B cell (primary cell): ENCODE measurements around the gene ZBTB32. TPM values are rescaled to one million over a fixed set of nuclear protein-coding genes. Genes with fewer than 3 reads are reported as not detected.

ENCODE experiments used
- ATAC-seq: fragments of 200-7000 bp; cut with Tn5 transposase; one replicate; pipeline ENCODE4 v1.10.0; 2021; ENCODE audit warnings: low read depth, mild to moderate bottlenecking, moderate number of reproducible peaks, moderate library complexity
- CTCF ChIA-PET: fragments of 350-600 bp; sonication (Branson Sonifier 250); formaldehyde crosslinking; loops from one replicate; lab custom pipeline; 2021; ENCODE audit warnings: antibody characterized with exemption, inconsistent platforms; lab: Charles Lee
- POLR2A ChIA-PET: fragments of 350-600 bp; sonication (Branson Sonifier 250); formaldehyde crosslinking; loops from one replicate; lab custom pipeline; 2021; ENCODE audit warnings: antibody characterized with exemption; lab: Charles Lee
- DNase-seq: peaks from one replicate; pipeline ENCODE4 v3.0.0; 2013
- H2AFZ ChIP-seq: 2 replicates; pipeline ENCODE4 v1.6.1; 2012; ENCODE audit warnings: mild to moderate bottlenecking, low read depth, low read length; ENCODE audit not compliant: insufficient read depth, poor library complexity, severe bottlenecking
- H3K27ac ChIP-seq, 2 donors: 1 replicate in 1 of 2; 2 replicates in 1 of 2; pipeline ENCODE4 v1.5.1; 2012 to 2013; ENCODE audit warnings: low read length in 2 of 2, mild to moderate bottlenecking in 2 of 2, moderate library complexity in 1 of 2
- H3K27me3 ChIP-seq, 4 experiments: fragments of 200-600 bp in 1 of 4; sonication (generic) in 1 of 4; replicated peaks in 1 of 4; 1 replicate in 2 of 4; 2 replicates in 2 of 4; pipeline versions ENCODE4 v1.6.1 to v1.7.0; 2013 to 2016; ENCODE audit warnings: low read length in 3 of 4, mild to moderate bottlenecking in 2 of 4, mixed read lengths in 1 of 4, moderate library complexity in 1 of 4; ENCODE audit not compliant: insufficient read depth in 4 of 4, control insufficient read depth in 3 of 4; ENCODE audit errors: control extremely low read depth in 1 of 4
- H3K36me3 ChIP-seq, 2 experiments: replicated peaks in 1 of 2; 1 replicate in 1 of 2; 2 replicates in 1 of 2; pipeline versions ENCODE4 v1.6.1 to v1.7.1; 2013; ENCODE audit warnings: low read length in 1 of 2; ENCODE audit not compliant: insufficient read depth in 2 of 2, control insufficient read depth in 1 of 2; ENCODE audit errors: control extremely low read depth in 1 of 2, extremely low read depth in 1 of 2
- H3K4me1 ChIP-seq, 2 donors: fragments of 200-600 bp in 1 of 2; sonication (generic) in 1 of 2; 1 replicate in 1 of 2; 2 replicates in 1 of 2; pipeline versions ENCODE4 v1.5.1 to v1.6.1; 2013 to 2017; ENCODE audit warnings: low read length in 2 of 2; ENCODE audit not compliant: control insufficient read depth in 2 of 2, insufficient read depth in 2 of 2
- H3K4me2 ChIP-seq: replicated peaks from 2 replicates; pipeline ENCODE3; 2012; ENCODE audit warnings: mild to moderate bottlenecking, low read depth, low read length; ENCODE audit not compliant: poor library complexity, severe bottlenecking
- H3K4me3 ChIP-seq, 5 experiments: fragments of 200-600 bp in 1 of 5; sonication (generic) in 1 of 5; 1 replicate in 3 of 5; 2 replicates in 2 of 5; pipeline versions ENCODE4 v1.5.1 to v1.7.0; 2011 to 2016; ENCODE audit warnings: low read length in 4 of 5, mild to moderate bottlenecking in 4 of 5, low read depth in 2 of 5, control low read depth in 1 of 5, moderate library complexity in 1 of 5; ENCODE audit not compliant: insufficient read depth in 1 of 5; ENCODE audit errors: control extremely low read depth in 1 of 5, extremely low read depth in 1 of 5
- H3K79me2 ChIP-seq: fragments of 200-600 bp; sonication (generic); one replicate; pipeline ENCODE4 v1.6.0; 2016; ENCODE audit warnings: low read length; ENCODE audit not compliant: control insufficient read depth, insufficient read depth
- H3K9ac ChIP-seq: fragments of 200-600 bp; sonication (generic); 2 replicates; pipeline ENCODE4 v1.6.1; 2017; ENCODE audit warnings: mild to moderate bottlenecking, low read length, moderate library complexity
- H3K9me3 ChIP-seq, 3 donors: one replicate each; pipeline versions ENCODE4 v1.6.1 to v1.7.1; 2013; ENCODE audit warnings: low read length in 2 of 3; ENCODE audit not compliant: control insufficient read depth in 2 of 3, insufficient read depth in 1 of 3; ENCODE audit errors: control extremely low read depth in 1 of 3
- H4K20me1 ChIP-seq: 2 replicates; pipeline ENCODE4 v1.6.0; 2012; ENCODE audit warnings: mild to moderate bottlenecking, low read length; ENCODE audit not compliant: insufficient read depth, control insufficient read depth, poor library complexity, severe bottlenecking
- H3K27ac Mint-ChIP-seq: one replicate; pipeline ENCODE4 v1.8.0; 2021; ENCODE audit warnings: mixed read lengths
- H3K27me3 Mint-ChIP-seq: one replicate; pipeline ENCODE4 v1.8.0; 2021; ENCODE audit warnings: mixed read lengths
- H3K4me1 Mint-ChIP-seq: one replicate; pipeline ENCODE4 v1.8.0; 2021; ENCODE audit warnings: mixed read lengths
- H3K4me3 Mint-ChIP-seq: one replicate; pipeline ENCODE4 v1.8.0; 2021; ENCODE audit warnings: mixed read lengths
- H3K9me3 Mint-ChIP-seq: one replicate; pipeline ENCODE4 v1.8.0; 2022; ENCODE audit warnings: mixed read lengths; ENCODE audit not compliant: insufficient read depth
- CTCF ChIP-seq: fragments of 200-600 bp; IDR thresholded peaks from one replicate; pipeline ENCODE4 v1.8.0; 2022; ENCODE audit warnings: antibody characterized with exemption, mild to moderate bottlenecking
- EZH2 ChIP-seq: IDR thresholded peaks from 2 replicates; pipeline ENCODE4 v1.6.1; 2012; ENCODE audit warnings: borderline replicate concordance, low read depth, mild to moderate bottlenecking, moderate library complexity, low read length; ENCODE audit not compliant: insufficient read depth, poor library complexity, severe bottlenecking
- WGBS: methylation state at CpG from one replicate; pipeline ENCODE4 v1.1.5; 2013; ENCODE audit warnings: missing lambda C conversion rate; ENCODE audit not compliant: insufficient coverage; 5-methylcytosine and 5-hydroxymethylcytosine counted together
- intact Hi-C: fragments of 100-400 bp; cut with micrococcal nuclease; formaldehyde crosslinking; loops from one replicate; pipeline ENCODE4 v1.10.0; 2022
- polyA plus RNA-seq: library from polyadenylated mRNA; depleted of rRNA; stranded (reverse); fragments of >200 nt; gene quantifications from 2 replicates; pipeline ENCODE4 v1.2.3, GENCODE V29; 2012
- total RNA-seq, 2 donors: library from RNA; stranded (reverse); fragments of 120-200 nt in 1 of 2; gene quantifications; 1 replicate in 1 of 2; 2 replicates in 1 of 2; pipeline versions ENCODE4 v1.2.3 to v1.2.4, GENCODE V29; 2013 to 2022

Gene ZBTB32
- total and polyA plus RNA-seq, 2 donors (not counting 1 experiment from before 2014, with no cell fraction given) = 18.9 to 28.1 TPM

- Mint-ChIP-seq H3K27ac (peak within 1 kb of the TSS; percentile 97), H3K27me3 (no peaks in the 10 kb centered on the region), H3K9me3 (no peaks in the 10 kb centered on the region), H3K4me1 (peaks cover 49% of the 10 kb centered on the region), H3K4me3 (peak within 1 kb of the TSS; percentile 99)
- DNase-seq (peak; percentile 99), ATAC-seq (peak; percentile 71)
- Histone ChIP-seq H3K36me3 (peaks cover 0 to 9% of the 10 kb centered on the region in 2 experiments), H3K27me3 (no peaks in the 10 kb centered on the region), H2AFZ (peak within 1 kb of the TSS; percentile 76), H3K4me1 (peaks cover 30 to 38% of the 10 kb centered on the region in 2 donors), H3K79me2 (peaks cover 53% of the 10 kb centered on the region), H3K9ac (peak within 1 kb of the TSS; percentile 72), H3K27ac (peak within 1 kb of the TSS; percentile 63 to 92), H3K4me2 (peak within 1 kb of the TSS; percentile 69), H3K4me3 (peak within 1 kb of the TSS; percentile 65 to 99 (median 74)), H4K20me1 (peaks cover 4% of the 10 kb centered on the region), H3K9me3 (no peaks in the 10 kb centered on the region)
- intact Hi-C loops = loop anchor here (1.0 to 10.0 kb wide), 7 partner anchors 10 to 466 kb away; partner anchors contain the start of genes ARHGAP33, COX6B1, PROSER3 and THAP8
- no peak for TF ChIP-seq CTCF
- TF ChIP-seq EZH2 = no peak
- CTCF ChIA-PET = interaction anchor here (0.8 to 1.5 kb wide), 6 partner anchors 8 to 183 kb away, joined by 3 to 8 read pairs (median 4); no protein-coding TSS in a partner anchor
- under 1% methylated on average over 39 of the region's 45 CpGs for WGBS
- POLR2A ChIA-PET = interaction anchor here (0.6 to 1.6 kb wide), 5 partner anchors 9 to 266 kb away, joined by 3 to 9 read pairs (median 3); partner anchors contain the start of genes ALKBH6, HSPB6 and PROSER3
These were observed 44.0 kb downstream of the ZBTB32 start, which contains the start of gene LIN37 for GRCh38 chr19:35748106-35749020. Gene LIN37 (plus strand): TSS chr19:35748576. CDS start chr19:35748725, 149 bp downstream.
